Astrocyte (in vitro differentiated cells and primary cell): ENCODE measurements around the gene PELI1. TPM values are rescaled to one million over a fixed set of nuclear protein-coding genes. Genes with fewer than 3 reads are reported as not detected.

Experiments used
- DNase-seq: peaks from one replicate; pipeline ENCODE4 v3.0.0-alpha.2; 2010; ENCODE audit warnings: low read depth
- FAIRE-seq: peaks from 2 replicates; lab custom pipeline; 2011; peaks lifted over from hg19 to GRCh38; lab: Jason Lieb, UNC
- H2AFZ ChIP-seq: 2 replicates; pipeline ENCODE4 v1.6.0; 2012; ENCODE audit warnings: low read depth, low read length, inconsistent platforms
- H3K27ac ChIP-seq: 2 replicates; pipeline ENCODE4 v1.5.1; 2011; ENCODE audit warnings: low read depth, low read length, inconsistent platforms
- H3K27me3 ChIP-seq: 2 replicates; pipeline ENCODE4 v1.6.0; 2011; ENCODE audit warnings: low read length, inconsistent platforms; ENCODE audit not compliant: insufficient read depth
- H3K36me3 ChIP-seq: 2 replicates; pipeline ENCODE4 v1.5.1; 2011; ENCODE audit warnings: low read length, inconsistent platforms; ENCODE audit not compliant: insufficient read depth
- H3K4me1 ChIP-seq: 2 replicates; pipeline ENCODE4 v1.5.1; 2011; ENCODE audit warnings: low read length, inconsistent platforms; ENCODE audit not compliant: insufficient read depth
- H3K4me2 ChIP-seq: 2 replicates; pipeline ENCODE4 v1.6.0; 2012; ENCODE audit warnings: low read length, inconsistent platforms
- H3K4me3 ChIP-seq: 2 replicates; pipeline ENCODE4 v1.5.1; 2011; ENCODE audit warnings: low read depth, mild to moderate bottlenecking, low read length, inconsistent platforms; ENCODE audit not compliant: insufficient read depth
- H3K79me2 ChIP-seq: 2 replicates; pipeline ENCODE4 v1.6.0; 2012; ENCODE audit warnings: mild to moderate bottlenecking, low read length, inconsistent platforms; ENCODE audit not compliant: insufficient read depth
- H3K9ac ChIP-seq: 2 replicates; pipeline ENCODE4 v1.6.0; 2012; ENCODE audit warnings: mild to moderate bottlenecking, low read length, inconsistent platforms
- H3K9me3 ChIP-seq: 2 replicates; pipeline ENCODE4 v1.5.1; 2012; ENCODE audit warnings: low read depth, mild to moderate bottlenecking, low read length, inconsistent platforms; ENCODE audit not compliant: insufficient read depth
- H4K20me1 ChIP-seq: 2 replicates; pipeline ENCODE4 v1.6.0; 2012; ENCODE audit warnings: low read length, inconsistent platforms; ENCODE audit not compliant: insufficient read depth
- H3K27ac Mint-ChIP-seq: one replicate; pipeline ENCODE4 v1.8.0; 2021; ENCODE audit warnings: mild to moderate bottlenecking, mixed read lengths; ENCODE audit not compliant: unreplicated experiment
- H3K27me3 Mint-ChIP-seq: one replicate; pipeline ENCODE4 v1.8.0; 2021; ENCODE audit warnings: low read depth, mixed read lengths; ENCODE audit not compliant: unreplicated experiment
- H3K36me3 Mint-ChIP-seq: one replicate; pipeline ENCODE4 v1.8.0; 2021; ENCODE audit warnings: low read depth, mixed read lengths; ENCODE audit not compliant: unreplicated experiment
- H3K4me1 Mint-ChIP-seq: one replicate; pipeline ENCODE4 v1.8.0; 2021; ENCODE audit warnings: low read depth, mixed read lengths; ENCODE audit not compliant: unreplicated experiment
- H3K4me3 Mint-ChIP-seq: one replicate; pipeline ENCODE4 v1.8.0; 2021; ENCODE audit warnings: mild to moderate bottlenecking, moderate library complexity, mixed read lengths; ENCODE audit not compliant: unreplicated experiment
- H3K9me3 Mint-ChIP-seq: one replicate; pipeline ENCODE4 v1.8.0; 2021; ENCODE audit warnings: mild to moderate bottlenecking, mixed read lengths; ENCODE audit not compliant: unreplicated experiment
- CTCF ChIP-seq: IDR thresholded peaks from 2 replicates; pipeline ENCODE4 v1.5.1; 2011; ENCODE audit warnings: low read depth, mild to moderate bottlenecking, inconsistent platforms, low read length, moderate library complexity; ENCODE audit not compliant: insufficient read depth
- EZH2 ChIP-seq: IDR thresholded peaks from 2 replicates; pipeline ENCODE4 v1.6.1; 2012; ENCODE audit warnings: mild to moderate bottlenecking, low read length, inconsistent platforms; ENCODE audit not compliant: insufficient read depth
- total RNA-seq: library from RNA; stranded (reverse); gene quantifications from 2 replicates; pipeline ENCODE4 v1.2.1, GENCODE V29; 2021

Gene PELI1
- total RNA-seq, 1 donor from 2014 or later: 23.8 TPM

GRCh38 chr2:64052463-64053241, 91.6 kb downstream of the PELI1 start:
- Histone ChIP-seq H3K4me3 (no peak overlapping the region), H3K4me2 (no peak overlapping the region), H3K36me3 (no peaks in the 10 kb centered on the region), H4K20me1 (no peaks in the 10 kb centered on the region), H3K27ac (no peak overlapping the region), H3K27me3 (no peaks in the 10 kb centered on the region), H3K4me1 (no peaks in the 10 kb centered on the region), H2AFZ (no peak overlapping the region), H3K9me3 (no peaks in the 10 kb centered on the region), H3K9ac (no peak overlapping the region), H3K79me2 (no peaks in the 10 kb centered on the region)
- no peak overlapping the region for H3K27ac Mint-ChIP-seq
- TF ChIP-seq CTCF (no peak), EZH2 (no peak)
- DNase-seq: no peak
- H3K4me3 Mint-ChIP-seq: no peak overlapping the region
- H3K36me3 Mint-ChIP-seq: no peaks in the 10 kb centered on the region
- H3K9me3 Mint-ChIP-seq: no peaks in the 10 kb centered on the region
- H3K27me3 Mint-ChIP-seq: no peaks in the 10 kb centered on the region
- H3K4me1 Mint-ChIP-seq: no peaks in the 10 kb centered on the region
- FAIRE-seq: no peak

- Histone ChIP-seq H2AFZ (peak overlapping the region; percentile 50), H3K9me3 (no peaks in the 10 kb centered on the region), H3K79me2 (no peaks in the 10 kb centered on the region), H3K36me3 (no peaks in the 10 kb centered on the region), H3K4me1 (no peaks in the 10 kb centered on the region), H3K4me2 (peak overlapping the region; percentile 7), H3K27me3 (no peaks in the 10 kb centered on the region), H3K27ac (no peak overlapping the region), H4K20me1 (no peaks in the 10 kb centered on the region), H3K4me3 (no peak overlapping the region), H3K9ac (no peak overlapping the region)
- DNase-seq: peak; percentile 37
- H3K4me3 Mint-ChIP-seq: no peak overlapping the region
- H3K4me1 Mint-ChIP-seq: no peaks in the 10 kb centered on the region
- no peaks in the 10 kb centered on the region for H3K27me3 Mint-ChIP-seq
- no peak overlapping the region for H3K27ac Mint-ChIP-seq
- H3K36me3 Mint-ChIP-seq: no peaks in the 10 kb centered on the region
- TF ChIP-seq EZH2 (no peak), CTCF (peak; percentile 95)
- peak; percentile 23 for FAIRE-seq
- no peaks in the 10 kb centered on the region for H3K9me3 Mint-ChIP-seq
These were observed 94.5 kb downstream of the PELI1 start for GRCh38 chr2:64049633-64050220.

GRCh38 chr2:64045938-64046337, 98.3 kb downstream of the PELI1 start:
- Mint-ChIP-seq H3K9me3 (no peaks in the 10 kb centered on the region), H3K4me1 (no peaks in the 10 kb centered on the region), H3K4me3 (no peak overlapping the region), H3K27me3 (no peaks in the 10 kb centered on the region), H3K36me3 (no peaks in the 10 kb centered on the region), H3K27ac (no peak overlapping the region)
- H3K4me3 ChIP-seq: no peak overlapping the region
- H3K9me3 ChIP-seq: no peaks in the 10 kb centered on the region
- no peaks in the 10 kb centered on the region for H3K36me3 ChIP-seq
- no peak overlapping the region for H3K27ac ChIP-seq
- no peaks in the 10 kb centered on the region for H4K20me1 ChIP-seq
- H2AFZ ChIP-seq: no peak overlapping the region
- H3K9ac ChIP-seq: no peak overlapping the region
- H3K4me2 ChIP-seq: no peak overlapping the region
- H3K27me3 ChIP-seq: no peaks in the 10 kb centered on the region
- H3K79me2 ChIP-seq: no peaks in the 10 kb centered on the region
- no peak for DNase-seq
- no peak for FAIRE-seq
- TF ChIP-seq EZH2: no peak
- no peak for TF ChIP-seq CTCF
- no peaks in the 10 kb centered on the region for H3K4me1 ChIP-seq
